ENCODE measurements around the gene MAL. TPM values are rescaled to one million over a fixed set of nuclear protein-coding genes. Genes with fewer than 3 reads are reported as not detected.

MAL gene
- total and polyA plus RNA-seq, 2 of the 13 experiments (the other 11 are each of a cell fraction or from before 2014, with no cell fraction given) = not detected

GRCh38 chr2:95059656-95060370 lies 34.3 kb downstream of the MAL start:
- H3K9me3 ChIP-seq (ENCODE audit: low read length) = no peaks in the 10 kb centered on the region
- BruUV-seq (replicated peaks) = no TSS peak
- intact Hi-C loops (cut with micrococcal nuclease; ENCODE audit: unreplicated experiment) = no loop called here
- peak overlapping the region in 1 of 3 experiments; percentile 59; a peak in 2 of 6 replicates for H3K4me3 ChIP-seq (replicated peaks in 1 of 3; ENCODE audit: insufficient read depth in 1 of 3, low read depth in 2 of 3, low read length in 3 of 3)
- FAIRE-seq (no peak), ATAC-seq (peak; percentile 8), DNase-seq (ENCODE audit: low spot score) (no peak)
- POLR2A ChIA-PET = no interaction called here
- in situ Hi-C loops (cut with HindIII; ENCODE audit: extremely low pct_ligation_motif_present, low pct_unique_long_range_greater_than_20kb) = no loop called here
- H3K79me2 ChIP-seq (ENCODE audit: insufficient read depth, low read length) = no peaks in the 10 kb centered on the region
- no peak overlapping the region for H3K27ac ChIP-seq (ENCODE audit: extremely low read length, insufficient read depth, low read length)
- H3K36me3 ChIP-seq (replicated peaks in 1 of 2; ENCODE audit: control insufficient read depth in 1 of 2, insufficient read depth in 2 of 2, low read length in 2 of 2) = no peaks in the 10 kb centered on the region
- WGBS (ENCODE audit: low lambda C conversion rate) = 38% methylated on average over 9 of the region's 12 CpGs
- peak overlapping the region; percentile 72 for H3K4me2 ChIP-seq (ENCODE audit: low read depth, low read length)
- H3K27me3 ChIP-seq (ENCODE audit: control insufficient read depth in 1 of 2, insufficient read depth in 2 of 2, low read length in 2 of 2) = peaks cover 5 to 25% of the 10 kb centered on the region in 2 experiments; a peak in 4 of 5 replicates
- H2AFZ ChIP-seq (ENCODE audit: low read length) = no peak overlapping the region
- CTCF ChIA-PET (ENCODE audit: low intra/inter-chr PET ratio, low total read pairs) = no interaction called here
- H4K20me1 ChIP-seq (ENCODE audit: insufficient read depth, low read length) = no peaks in the 10 kb centered on the region
- peaks cover 87% of the 10 kb centered on the region for H3K4me1 ChIP-seq (ENCODE audit: insufficient read depth, low read length)
- H3K9ac ChIP-seq (ENCODE audit: insufficient read depth, low read depth, low read length) = no peak overlapping the region
- TF ChIP-seq ZNF430 (CRISPR knock-in tag; IDR thresholded peaks at IDR 0.05) = no peak
- peak; percentile 91 for TF ChIP-seq HNRNPL (IDR thresholded peaks at IDR 0.05; ENCODE audit: low read depth, low read length)
- TF ChIP-seq NFIC (IDR thresholded peaks at IDR 0.05; ENCODE audit: low read length) = no peak
- no peak for TF ChIP-seq ERF (CRISPR knock-in tag; IDR thresholded peaks at IDR 0.05)
- no peak for TF ChIP-seq ZNF264 (CRISPR knock-in tag; IDR thresholded peaks at IDR 0.05)
- no peak for TF ChIP-seq HDAC1 (CRISPR knock-in tag; IDR thresholded peaks at IDR 0.05)
- no peak for TF ChIP-seq ZNF569 (CRISPR knock-in tag; IDR thresholded peaks at IDR 0.05; ENCODE audit: borderline replicate concordance)
- no peak for TF ChIP-seq ZSCAN9 (CRISPR knock-in tag; IDR thresholded peaks at IDR 0.05; ENCODE audit: borderline replicate concordance)
- TF ChIP-seq AGO2 (optimal IDR thresholded peaks at IDR 0.05; ENCODE audit: low read depth, low read length) = peak; percentile 69
- no peak for TF ChIP-seq NBN (conservative IDR thresholded peaks at IDR 0.05)
- no peak for TF ChIP-seq MIER2 (CRISPR knock-in tag; IDR thresholded peaks at IDR 0.05)
- TF ChIP-seq, protein P1, sequence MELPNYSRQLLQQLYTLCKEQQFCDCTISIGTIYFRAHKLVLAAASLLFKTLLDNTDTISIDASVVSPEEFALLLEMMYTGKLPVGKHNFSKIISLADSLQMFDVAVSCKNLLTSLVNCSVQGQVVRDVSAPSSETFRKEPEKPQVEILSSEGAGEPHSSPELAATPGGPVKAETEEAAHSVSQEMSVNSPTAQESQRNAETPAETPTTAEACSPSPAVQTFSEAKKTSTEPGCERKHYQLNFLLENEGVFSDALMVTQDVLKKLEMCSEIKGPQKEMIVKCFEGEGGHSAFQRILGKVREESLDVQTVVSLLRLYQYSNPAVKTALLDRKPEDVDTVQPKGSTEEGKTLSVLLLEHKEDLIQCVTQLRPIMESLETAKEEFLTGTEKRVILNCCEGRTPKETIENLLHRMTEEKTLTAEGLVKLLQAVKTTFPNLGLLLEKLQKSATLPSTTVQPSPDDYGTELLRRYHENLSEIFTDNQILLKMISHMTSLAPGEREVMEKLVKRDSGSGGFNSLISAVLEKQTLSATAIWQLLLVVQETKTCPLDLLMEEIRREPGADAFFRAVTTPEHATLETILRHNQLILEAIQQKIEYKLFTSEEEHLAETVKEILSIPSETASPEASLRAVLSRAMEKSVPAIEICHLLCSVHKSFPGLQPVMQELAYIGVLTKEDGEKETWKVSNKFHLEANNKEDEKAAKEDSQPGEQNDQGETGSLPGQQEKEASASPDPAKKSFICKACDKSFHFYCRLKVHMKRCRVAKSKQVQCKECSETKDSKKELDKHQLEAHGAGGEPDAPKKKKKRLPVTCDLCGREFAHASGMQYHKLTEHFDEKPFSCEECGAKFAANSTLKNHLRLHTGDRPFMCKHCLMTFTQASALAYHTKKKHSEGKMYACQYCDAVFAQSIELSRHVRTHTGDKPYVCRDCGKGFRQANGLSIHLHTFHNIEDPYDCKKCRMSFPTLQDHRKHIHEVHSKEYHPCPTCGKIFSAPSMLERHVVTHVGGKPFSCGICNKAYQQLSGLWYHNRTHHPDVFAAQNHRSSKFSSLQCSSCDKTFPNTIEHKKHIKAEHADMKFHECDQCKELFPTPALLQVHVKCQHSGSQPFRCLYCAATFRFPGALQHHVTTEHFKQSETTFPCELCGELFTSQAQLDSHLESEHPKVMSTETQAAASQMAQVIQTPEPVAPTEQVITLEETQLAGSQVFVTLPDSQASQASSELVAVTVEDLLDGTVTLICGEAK (IDR thresholded peaks at IDR 0.05) = no peak
- TF ChIP-seq, protein P1 (CRISPR knock-in tag; IDR thresholded peaks at IDR 0.05) = no peak
- no peak for TF ChIP-seq SAFB2 (CRISPR knock-in tag; IDR thresholded peaks at IDR 0.05; ENCODE audit: borderline replicate concordance, low read depth)
- TF ChIP-seq ZNF720 (CRISPR knock-in tag; IDR thresholded peaks at IDR 0.05) = no peak
- no peak for TF ChIP-seq SATB2 (CRISPR knock-in tag; IDR thresholded peaks at IDR 0.05)
- TF ChIP-seq THYN1 (CRISPR knock-in tag; IDR thresholded peaks at IDR 0.05; ENCODE audit: borderline replicate concordance, low read depth) = no peak

Data from HepG2 (cell line).